HG02642 (cell line): Measurements from ENCODE around the gene HAO1.

Experiments used
- ATAC-seq: cut with Tn5 transposase; IDR thresholded peaks from one replicate; pipeline ENCODE4 v1.9.1; 2021; ENCODE audit warnings: mild to moderate bottlenecking; ENCODE audit not compliant: unreplicated experiment, poor library complexity

The HAO1 gene

GRCh38 chr20:7933346-7933745, 6.9 kb downstream of the HAO1 start:
- ATAC-seq, result no peak

DNA sequence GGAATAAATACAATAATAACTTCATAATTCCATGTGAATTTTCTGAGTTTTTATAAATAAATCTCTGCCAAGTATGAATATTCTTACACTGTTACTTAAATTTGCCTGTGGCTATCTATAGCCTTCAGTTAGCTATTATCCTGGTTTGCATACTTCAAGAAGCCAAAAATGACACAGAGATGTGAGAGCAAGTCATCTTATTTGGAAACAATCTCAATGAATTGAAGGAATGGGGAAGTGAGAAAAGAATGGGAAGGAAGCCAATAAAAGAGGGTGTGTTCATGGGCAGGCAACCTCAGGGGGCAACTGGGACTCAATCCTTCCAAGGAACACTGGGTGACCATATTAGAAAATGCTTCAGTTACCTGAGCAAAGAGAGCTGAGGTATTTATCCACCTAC, 9.9 kb downstream of the HAO1 start:
- no peak for ATAC-seq

DNA sequence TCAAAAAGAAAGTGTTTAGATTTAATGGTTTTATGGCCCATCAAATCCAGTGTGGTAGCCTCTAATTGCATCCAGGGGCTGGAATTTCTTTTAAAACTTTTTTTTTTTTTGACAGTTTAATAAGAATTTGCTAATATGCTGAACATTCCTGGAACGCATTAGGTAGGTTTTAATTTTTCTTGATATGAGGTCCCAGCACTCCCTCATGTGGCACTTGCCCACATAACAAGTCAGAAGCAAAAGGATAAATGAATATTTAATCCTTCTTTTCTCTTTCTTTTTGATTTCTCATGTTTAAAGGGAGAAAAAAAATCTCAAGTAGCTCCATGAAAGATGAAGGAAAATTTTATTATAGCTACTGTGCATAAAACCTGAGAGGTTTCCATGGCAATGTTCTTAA, 13.5 kb downstream of the HAO1 start:
- no peak for ATAC-seq

DNA sequence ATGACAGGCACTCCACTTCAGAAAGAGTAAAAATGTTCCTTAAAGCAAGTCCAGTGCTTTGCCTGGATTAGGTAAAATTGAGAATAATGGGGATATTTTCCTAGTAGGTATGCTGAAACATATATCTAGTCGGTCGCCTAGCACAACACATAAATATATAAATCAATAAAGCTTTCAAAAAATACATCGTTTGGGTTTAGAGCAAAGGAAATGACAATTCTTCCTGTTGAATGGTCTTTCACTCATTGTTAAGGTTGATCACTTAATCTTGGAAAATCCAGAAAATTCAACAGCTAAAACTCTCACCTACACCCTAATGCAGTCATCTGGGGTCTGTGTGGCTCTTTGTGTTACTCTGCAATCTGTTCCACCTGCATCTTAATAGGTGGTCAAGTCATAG, 13.9 kb downstream of the HAO1 start:
- no peak for ATAC-seq

GRCh38 chr20:7924692-7925091, 15.6 kb downstream of the HAO1 start:
- ATAC-seq, result no peak

DNA sequence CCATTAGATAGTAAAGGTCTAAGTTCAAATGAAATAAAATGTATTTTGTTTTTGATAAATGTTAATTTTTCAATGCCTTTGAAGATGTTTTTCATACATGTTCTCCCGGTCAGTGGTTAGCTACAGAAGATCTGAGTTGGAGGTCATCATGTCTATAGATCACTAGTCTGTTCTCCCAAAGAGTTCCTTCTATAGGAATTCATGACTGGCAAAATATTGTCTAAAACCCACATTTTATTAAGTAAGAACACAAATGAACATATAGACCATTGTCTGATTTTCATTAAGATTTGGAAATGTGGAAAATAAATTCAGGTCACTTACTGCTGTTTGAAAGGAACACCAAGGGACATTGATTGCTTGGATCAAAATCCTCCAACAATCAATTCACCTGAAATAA, 23.6 kb downstream of the HAO1 start:
- ATAC-seq, result no peak

DNA sequence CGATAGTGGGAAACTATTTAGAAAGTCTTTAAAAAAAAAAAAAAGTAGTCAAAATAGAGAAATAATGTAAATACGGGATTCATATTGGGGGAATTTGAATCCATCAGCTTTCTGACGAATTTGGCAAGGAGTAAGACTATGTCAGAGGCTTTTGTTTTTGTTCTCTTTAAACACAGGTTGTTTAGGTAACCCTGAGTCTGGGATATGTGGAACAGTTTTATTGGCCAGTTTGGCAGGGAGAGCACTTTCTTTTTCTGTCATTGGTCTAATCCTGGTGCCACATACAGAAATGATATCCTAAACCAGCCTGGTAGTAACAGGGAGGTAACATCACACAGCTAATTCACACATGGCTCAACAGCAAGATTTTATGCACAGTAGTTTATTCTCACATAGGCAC, 27.7 kb downstream of the HAO1 start:
- ATAC-seq, result no peak

- ATAC-seq, result no peak
Observed at GRCh38 chr20:7911586-7912330, 28.5 kb downstream of the HAO1 start.

DNA sequence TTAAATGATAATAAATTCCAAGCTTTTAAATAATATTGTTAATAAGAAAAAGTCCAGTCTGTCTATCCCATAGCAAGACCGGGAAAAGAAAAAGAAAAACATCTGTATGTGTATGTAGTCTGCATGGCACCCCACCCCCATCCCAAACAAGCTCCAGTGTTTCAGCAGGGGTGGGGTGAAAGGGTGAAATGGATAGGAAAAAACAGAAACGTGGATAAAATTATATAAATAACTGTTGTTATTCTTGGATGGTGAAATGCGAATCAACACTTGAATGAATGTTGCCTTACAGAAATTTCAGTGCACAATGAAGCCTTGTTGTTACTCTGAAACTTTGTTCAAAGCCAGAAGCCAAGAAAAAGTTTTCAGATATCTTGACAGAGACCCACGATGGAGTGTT, 31.4 kb downstream of the HAO1 start:
- ATAC-seq, result no peak

DNA sequence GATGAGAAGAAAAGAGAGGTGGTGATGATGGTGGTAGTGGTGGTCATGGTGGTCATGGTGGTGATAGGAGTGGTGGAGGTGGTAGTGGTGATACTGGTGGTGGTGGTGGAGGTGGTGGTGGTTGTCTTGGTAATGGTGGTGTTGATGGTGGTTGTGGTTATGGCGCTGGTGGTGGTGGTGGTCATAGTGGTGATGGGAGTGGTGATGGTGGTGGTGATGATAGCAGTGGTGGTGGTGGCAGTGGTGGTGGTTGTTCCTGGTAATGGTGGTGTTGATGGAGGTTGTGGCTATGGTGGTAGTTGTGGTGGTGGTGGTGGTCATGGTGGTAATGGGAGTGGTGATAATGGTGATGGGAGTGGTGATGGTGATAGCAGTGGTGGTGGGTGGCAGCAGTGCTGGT, 36.8 kb downstream of the HAO1 start:
- no peak for ATAC-seq

DNA sequence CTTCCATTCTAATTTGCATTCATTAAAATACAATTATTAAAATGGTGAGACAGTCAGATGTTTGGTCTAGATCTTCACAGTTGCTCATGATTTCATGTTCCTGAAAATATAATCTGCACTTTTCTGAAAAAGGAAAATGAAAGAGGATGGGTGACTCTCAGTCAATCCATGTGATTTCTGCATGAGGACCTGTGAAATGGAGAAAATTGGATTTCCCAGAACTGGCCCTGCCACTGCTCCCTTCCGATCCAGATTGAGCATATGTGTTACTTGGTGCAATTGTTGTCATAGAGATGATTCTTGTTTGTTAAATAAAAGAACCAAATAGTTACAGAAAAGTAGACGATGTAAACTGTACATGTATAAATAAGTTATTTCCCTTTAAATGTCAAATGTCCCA, 37.4 kb downstream of the HAO1 start:
- ATAC-seq, result no peak

DNA sequence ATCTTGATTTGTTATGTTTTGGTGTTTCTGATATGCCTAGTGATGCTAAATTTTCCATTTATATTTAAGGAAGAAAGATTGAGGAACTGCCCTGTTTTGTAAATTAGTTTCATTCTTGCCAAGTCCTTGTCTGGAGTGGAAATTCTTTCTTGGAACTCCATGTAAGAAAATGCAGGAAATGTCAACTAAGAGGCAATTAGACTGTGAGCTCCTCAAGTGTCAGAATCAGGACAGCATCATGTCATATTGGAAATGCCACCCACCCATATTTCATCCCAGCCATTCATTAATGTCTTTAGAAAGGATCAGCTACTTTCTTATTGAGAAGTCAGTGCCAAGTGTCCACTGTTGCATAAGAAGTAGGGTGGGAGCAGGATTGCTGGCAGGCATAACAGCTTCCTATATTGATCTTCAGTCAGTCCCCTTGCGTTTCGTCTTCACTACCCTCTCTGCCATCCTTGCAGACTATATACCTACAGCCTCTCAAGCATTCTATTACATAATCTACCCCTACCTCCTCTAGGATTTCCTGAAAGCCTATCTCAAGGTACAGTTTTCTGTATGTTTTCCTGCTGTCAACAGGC, 42.4 kb downstream of the HAO1 start:
- ATAC-seq, result no peak

DNA sequence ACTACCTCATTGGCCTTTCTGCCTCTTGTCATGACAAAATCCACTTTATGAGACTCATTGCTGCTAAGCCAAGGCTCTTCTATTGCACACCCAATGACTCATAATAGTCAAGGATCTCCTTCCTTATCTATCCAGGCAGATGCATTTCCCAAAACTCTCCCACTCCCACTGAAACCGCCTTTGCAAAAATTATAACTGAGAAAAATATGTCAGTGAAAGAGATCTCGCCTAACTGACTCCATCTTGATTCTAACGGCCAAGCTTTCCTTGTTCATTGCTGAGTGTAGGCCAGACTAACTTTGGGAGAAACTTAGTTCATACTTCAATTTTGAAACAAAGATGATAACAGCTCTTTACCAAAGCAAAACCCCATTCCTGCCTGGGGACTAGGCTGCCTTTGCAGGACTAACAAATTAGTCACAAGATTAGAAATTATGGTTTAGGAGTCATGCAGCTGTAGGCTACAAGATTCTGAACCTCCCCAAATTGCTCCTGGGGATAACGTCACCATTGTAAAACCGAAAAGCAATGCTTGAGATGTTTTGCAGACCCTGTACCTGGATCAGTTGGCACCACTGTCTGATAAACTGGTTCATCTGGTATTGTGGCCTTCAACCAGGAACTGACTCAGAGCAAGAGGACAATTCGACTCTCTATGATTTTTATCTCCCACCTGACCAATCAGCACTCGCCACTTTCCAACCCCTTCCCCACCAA, 47.1 kb downstream of the HAO1 start:
- ATAC-seq, result no peak

GRCh38 chr20:7891705-7892104, 48.6 kb downstream of the HAO1 start:
- ATAC-seq, result no peak

DNA sequence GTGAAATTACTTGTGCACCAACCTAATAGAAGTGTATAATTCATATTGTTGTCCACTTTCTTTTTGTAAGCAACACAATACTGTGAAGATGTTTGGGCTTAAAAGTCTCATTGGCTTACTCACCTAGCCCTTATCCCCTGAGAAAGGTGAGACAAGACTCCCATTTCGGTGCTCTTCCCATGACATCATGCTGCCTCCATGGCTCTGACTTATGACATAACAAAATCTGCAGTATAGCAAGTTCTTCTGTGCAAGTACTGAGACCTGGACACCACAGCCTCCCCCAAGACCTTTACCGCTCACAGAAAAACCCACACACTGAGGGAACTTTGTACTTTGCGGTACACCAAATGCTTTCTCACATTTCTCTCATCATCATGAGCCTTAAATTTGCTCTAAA, 50.5 kb downstream of the HAO1 start:
- no peak for ATAC-seq

DNA sequence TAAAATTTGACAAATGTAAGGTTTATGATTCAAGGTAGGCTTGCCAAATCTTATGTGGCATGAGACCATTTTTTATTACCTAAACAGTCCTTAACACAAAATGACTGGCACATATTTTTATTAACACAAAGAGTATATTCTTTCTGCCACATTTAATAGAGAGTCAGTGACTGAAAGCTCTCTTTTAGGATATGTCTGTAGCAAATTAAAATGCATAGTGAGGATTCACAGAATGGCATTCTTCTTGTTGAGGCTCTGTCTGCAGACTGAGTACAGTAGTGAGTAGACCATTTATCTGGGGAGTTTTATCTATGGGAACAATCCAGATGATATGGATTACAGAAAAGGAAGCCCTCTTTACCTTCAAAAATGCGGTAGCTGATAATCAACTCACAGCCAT, 56.5 kb downstream of the HAO1 start:
- ATAC-seq, result no peak

GRCh38 chr20:7883309-7883708, 56.9 kb downstream of the HAO1 start:
- ATAC-seq, result no peak

DNA sequence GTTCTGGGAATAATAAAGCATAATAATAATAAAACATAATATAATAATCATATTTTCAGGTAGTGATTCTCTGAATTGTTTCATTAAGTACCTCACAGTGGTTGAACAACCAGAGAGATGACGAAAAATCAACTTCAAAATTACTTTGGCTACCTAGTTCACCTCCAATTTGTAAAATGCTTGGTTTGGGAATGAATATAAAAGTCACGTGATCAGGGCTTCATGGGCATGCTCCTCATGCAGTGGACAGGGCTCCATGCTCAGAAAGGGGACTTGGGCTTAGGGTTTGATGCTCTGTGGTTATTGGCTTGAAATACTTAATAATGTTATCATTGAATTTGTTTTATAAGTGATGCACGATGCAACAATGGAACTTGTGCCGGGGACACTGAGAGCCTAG, 58.2 kb downstream of the HAO1 start:
- no peak for ATAC-seq

- no peak for ATAC-seq
Observed at GRCh38 chr20:7881551-7881950, 58.7 kb downstream of the HAO1 start.

DNA sequence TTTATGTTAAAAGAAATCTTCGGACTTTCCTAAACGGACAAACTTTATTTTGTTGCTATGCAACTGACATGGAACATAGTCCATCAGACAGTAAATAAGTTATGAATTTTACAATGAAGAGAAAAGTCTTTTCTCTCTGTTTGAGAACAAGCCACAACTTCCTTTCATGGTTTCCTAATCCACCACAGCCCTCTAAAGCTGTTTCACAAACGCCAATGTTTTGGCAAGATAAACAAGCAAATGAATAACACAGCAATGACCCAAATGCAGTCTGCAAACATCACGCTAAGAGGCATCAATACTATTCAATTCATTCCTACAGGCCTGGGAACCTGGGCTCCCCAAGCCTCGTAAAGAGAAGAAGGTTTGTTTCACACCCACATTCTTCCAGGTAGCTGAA, 60.4 kb downstream of the HAO1 start:
- ATAC-seq, result peak; percentile 56

GRCh38 chr20:7868108-7868507, 72.2 kb downstream of the HAO1 start:
- no peak for ATAC-seq

DNA sequence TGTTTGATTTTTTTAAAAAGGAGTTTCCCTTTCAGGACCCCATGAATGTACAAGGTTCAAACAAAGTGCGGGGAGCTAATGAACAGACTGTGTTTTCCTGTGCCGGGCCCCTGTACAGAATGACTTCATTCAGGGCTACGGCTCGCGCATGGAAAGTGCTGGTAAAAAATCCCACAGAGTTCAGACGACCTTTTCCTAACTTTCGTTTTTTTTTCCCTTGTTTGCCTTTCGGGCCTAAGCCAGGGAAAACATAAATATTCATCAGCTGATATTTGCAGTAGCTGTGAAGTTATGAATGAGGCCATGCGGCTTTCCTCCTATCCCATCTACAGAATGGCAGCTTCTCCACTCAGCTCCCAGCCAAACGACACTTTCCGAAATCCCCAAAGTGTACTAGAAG, 74.0 kb downstream of the HAO1 start:
- no peak for ATAC-seq
